Measurements from ENCODE around the gene CST9L.

CST9L gene

DNA sequence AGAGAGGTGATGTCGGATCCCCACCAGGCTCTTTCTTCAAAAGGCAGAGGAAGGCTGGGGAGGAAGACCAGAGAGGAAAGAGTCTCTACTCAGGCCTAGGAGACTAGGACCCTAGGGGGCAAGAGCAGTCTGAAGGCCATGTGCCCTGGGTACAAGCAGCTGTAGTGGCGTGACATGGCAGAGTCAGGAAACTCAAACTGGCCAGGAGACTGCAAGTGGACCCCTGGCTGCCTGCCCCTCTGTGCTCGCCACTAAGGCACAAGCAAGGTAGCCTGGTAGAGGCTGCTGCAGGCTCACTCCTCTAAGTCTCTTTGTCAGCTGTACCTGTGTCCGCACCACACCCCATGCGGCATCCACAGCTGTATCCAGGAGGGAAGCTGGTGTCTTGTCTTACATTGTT is 19.9 kb downstream of the CST9L start:
- TF ChIP-seq, protein P1, sequence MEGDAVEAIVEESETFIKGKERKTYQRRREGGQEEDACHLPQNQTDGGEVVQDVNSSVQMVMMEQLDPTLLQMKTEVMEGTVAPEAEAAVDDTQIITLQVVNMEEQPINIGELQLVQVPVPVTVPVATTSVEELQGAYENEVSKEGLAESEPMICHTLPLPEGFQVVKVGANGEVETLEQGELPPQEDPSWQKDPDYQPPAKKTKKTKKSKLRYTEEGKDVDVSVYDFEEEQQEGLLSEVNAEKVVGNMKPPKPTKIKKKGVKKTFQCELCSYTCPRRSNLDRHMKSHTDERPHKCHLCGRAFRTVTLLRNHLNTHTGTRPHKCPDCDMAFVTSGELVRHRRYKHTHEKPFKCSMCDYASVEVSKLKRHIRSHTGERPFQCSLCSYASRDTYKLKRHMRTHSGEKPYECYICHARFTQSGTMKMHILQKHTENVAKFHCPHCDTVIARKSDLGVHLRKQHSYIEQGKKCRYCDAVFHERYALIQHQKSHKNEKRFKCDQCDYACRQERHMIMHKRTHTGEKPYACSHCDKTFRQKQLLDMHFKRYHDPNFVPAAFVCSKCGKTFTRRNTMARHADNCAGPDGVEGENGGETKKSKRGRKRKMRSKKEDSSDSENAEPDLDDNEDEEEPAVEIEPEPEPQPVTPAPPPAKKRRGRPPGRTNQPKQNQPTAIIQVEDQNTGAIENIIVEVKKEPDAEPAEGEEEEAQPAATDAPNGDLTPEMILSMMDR (conservative IDR thresholded peaks at IDR 0.05; ENCODE audit: low read depth, low read length) = no peak
- DNase-seq (ENCODE audit: low read depth) = no peak

DNA sequence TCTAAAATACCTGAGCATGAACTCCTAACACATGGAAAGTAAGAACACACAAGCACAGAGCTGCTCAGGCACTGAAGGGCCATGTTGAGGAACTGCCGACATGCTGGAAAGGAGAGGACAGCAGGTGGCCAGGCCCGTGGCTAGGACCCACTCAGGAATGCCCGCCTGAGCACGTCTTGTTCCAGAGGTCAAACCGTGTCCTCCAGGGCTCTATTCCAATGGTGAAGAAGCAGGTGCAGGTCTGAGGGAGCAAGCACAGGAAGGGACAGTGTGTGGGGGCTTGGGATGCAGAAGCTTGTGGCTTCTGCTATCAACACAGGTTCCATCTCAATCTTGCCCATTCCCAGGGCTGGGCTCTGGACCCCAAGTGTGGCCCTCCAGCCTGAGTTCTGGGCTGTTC is 20.7 kb downstream of the CST9L start:
- TF ChIP-seq, protein P1 (conservative IDR thresholded peaks at IDR 0.05; ENCODE audit: low read depth, low read length) = no peak
- H3K4me3 ChIP-seq (ENCODE audit: low read length) = no peak overlapping the region

More for the DNA sequence above, 19.9 kb downstream of the CST9L start:
- H3K4me3 ChIP-seq (ENCODE audit: low read length) = no peak overlapping the region

DNA sequence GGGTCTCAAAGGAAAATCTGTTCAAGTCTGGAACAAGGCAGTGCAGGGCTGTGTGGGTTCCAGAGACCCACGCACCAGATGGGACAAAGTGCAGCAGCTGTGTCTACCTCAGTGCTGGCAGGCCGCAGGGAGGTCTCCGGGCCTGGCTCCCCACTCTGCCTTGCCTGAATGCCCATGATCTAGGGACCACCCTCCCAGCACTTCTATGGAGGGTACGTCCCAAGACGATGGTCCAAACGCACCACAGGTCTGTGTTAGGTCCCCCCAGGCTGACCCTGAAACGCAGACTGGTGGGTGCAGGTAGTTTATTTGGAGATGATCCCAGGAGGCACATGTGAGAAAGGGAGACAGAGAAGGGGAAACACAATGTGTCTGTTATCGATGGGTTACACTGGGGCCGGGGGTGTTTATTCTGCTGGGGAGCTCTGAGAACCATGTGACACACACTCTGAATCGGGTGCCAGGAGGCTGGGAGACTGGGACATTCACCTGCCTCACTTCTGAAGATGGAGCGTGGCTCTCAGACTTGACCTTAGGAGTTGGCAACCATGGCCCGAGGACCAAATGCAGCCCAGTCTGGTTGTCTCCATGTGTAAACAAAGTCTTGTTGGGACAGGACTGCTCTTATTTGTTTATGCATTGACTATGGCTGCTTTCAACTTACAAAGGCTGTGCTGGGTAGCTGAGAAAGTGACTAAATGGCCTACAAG is 21.7 kb downstream of the CST9L start:
- no peak for DNase-seq (ENCODE audit: low read depth)
- TF ChIP-seq, protein P1 (conservative IDR thresholded peaks at IDR 0.05; ENCODE audit: low read depth, low read length) = no peak
- no peak overlapping the region for H3K4me3 ChIP-seq (ENCODE audit: low read length)

More for the DNA sequence above, 20.7 kb downstream of the CST9L start:
- DNase-seq (ENCODE audit: low read depth) = no peak

DNA sequence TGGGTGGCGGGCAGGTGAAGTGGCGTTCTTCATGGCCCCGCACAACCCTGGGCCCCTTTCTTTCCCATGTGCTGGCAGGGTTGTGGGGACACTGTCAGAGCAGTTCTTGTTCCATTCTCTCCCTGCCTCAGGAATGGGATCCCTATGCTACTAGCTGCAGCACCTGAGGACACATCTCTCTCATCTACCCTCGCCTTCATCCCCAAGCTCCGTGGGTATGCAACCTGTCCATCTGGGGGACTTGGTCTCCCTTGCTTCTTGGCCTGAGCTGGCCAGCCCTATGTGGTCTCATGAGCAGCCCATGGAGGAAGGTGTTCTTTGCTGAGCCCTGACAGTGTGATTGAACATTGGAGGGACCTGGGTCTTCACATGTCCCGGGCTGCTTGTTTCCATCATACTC is 24.2 kb downstream of the CST9L start:
- TF ChIP-seq, protein P1 (conservative IDR thresholded peaks at IDR 0.05; ENCODE audit: low read depth, low read length) = no peak
- DNase-seq (ENCODE audit: low read depth) = no peak

DNA sequence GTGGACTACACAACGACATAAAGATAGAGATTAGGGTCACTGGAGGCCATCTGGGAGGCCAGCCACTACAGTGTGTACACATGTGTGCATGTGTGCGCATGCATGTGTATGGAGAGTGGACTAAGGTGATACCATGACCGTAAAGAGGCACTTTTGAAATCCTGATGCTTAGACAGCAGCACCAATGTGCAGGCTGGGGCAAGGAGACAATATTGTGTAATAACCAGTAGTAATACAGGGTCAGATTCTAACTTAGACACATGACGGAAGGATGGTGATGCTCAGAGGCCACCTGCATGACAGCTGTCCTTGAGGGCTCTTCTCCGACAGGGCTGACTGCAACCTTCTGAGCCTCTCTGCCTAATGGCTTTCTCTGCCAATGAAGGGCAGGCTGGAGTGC is 25.5 kb downstream of the CST9L start:
- TF ChIP-seq, protein P1 (conservative IDR thresholded peaks at IDR 0.05; ENCODE audit: low read depth, low read length) = no peak
- H3K4me3 ChIP-seq (ENCODE audit: low read length) = no peak overlapping the region
- no peak for DNase-seq (ENCODE audit: low read depth)

More for the DNA sequence above, 24.2 kb downstream of the CST9L start:
- no peak overlapping the region for H3K4me3 ChIP-seq (ENCODE audit: low read length)

DNA sequence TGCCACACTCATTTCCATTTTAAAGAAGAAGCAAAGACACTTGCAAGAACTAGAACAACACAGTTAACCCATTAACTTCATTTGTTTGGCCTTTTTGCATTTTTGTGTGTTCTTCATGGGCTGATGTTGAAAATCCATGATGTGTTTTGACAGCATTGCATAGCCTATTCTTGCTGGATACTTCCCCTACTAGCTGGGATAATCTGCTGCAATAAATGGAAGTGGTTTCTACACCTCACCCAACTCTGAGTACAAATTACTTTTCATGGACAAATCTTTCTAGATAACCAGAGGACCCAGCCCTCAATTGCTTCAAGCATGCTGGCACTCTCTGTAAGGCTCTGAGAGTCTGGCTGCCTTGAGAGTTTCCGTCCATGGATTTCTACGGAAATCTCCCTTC is 26.5 kb downstream of the CST9L start:
- DNase-seq (ENCODE audit: low read depth) = no peak
- TF ChIP-seq, protein P1 (conservative IDR thresholded peaks at IDR 0.05; ENCODE audit: low read depth, low read length) = no peak
- H3K4me3 ChIP-seq (ENCODE audit: low read length) = no peak overlapping the region

DNA sequence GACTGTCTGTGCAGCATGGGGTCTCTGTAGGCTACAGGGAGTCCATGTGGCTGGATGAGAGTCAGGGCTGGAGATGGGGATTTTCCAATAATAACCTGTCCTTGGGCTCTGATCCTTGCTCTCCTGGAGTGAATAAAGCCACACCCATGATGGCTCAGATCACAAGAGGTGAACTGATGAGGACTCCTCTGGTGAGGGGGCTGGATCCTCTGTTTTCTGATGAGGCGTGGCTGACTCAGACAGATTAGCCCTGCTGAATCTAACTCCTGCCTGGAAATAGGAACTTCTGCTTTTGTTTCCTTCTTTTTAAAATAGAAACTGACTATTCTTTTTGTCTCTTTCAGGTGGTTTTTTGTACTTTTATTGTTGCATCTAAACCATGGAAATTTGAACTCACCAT is 27.0 kb downstream of the CST9L start:
- DNase-seq (ENCODE audit: low read depth) = no peak
- TF ChIP-seq, protein P1 (conservative IDR thresholded peaks at IDR 0.05; ENCODE audit: low read depth, low read length) = no peak
- no peak overlapping the region for H3K4me3 ChIP-seq (ENCODE audit: low read length)
